ENCODE data around the gene OR7A5. TPM values are rescaled to one million over a fixed set of nuclear protein-coding genes. Genes with fewer than 3 reads are reported as not detected.

OR7A5 gene
- total and polyA plus RNA-seq, 7 donors, result 0.01 TPM; not detected in 4

DNA sequence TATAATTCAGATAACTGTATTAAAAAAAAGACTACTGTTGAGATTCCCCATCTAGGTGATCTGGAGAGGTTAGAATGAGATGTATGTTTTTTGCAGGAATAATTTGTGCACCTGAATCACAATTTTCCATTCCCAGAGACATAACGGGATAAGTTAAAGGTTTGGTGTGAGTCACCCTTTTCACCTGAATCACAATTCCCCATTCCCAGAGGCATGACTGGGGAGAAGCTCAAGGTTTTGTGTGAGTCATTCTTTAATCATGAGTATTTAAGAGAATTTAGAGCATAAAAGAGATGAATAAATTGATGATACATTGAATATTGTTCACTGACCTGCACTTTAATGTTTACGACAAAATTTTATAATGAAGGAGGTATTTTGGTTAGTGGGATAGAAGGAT is 9.0 kb downstream of the OR7A5 start:
- 92 to 100% (median 97%) methylated on average over 2 of the region's 2 CpGs for WGBS, 3 donors
- ATAC-seq, result no peak

DNA sequence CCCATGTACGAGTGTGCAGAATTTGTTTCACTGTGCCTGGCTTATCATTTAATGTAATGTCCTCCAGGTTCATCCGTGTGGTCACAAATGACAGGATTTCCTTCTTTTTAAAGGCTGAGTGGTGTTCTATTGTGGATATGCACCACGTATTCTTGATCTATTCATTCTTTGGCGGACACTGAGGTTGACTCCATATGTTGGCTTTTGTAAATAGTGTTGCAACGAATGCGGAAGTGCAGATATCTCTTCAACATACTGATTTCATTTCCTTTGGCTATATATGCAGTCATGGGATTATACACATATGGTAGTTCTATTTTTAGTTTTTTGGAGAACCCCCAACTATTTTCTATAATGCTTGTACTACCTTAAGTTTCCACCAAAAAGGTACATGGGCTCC is 13.0 kb downstream of the OR7A5 start:
- ATAC-seq (no peak), DNase-seq (no peak)
- no peak overlapping the region for H3K4me3 ChIP-seq
- H3K4me1 ChIP-seq, result no peaks in the 10 kb centered on the region
- H3K27ac ChIP-seq, result no peak overlapping the region
- no peaks in the 10 kb centered on the region for H3K27me3 ChIP-seq (ENCODE audit: insufficient read depth in 3 of 3, low read length in 2 of 3)
- intact Hi-C loops (cut with DNase I), result no loop called here
- H3K36me3 ChIP-seq (ENCODE audit: insufficient read depth in 1 of 2, low read depth in 1 of 2), result no peaks in the 10 kb centered on the region
- TF ChIP-seq, protein P1, sequence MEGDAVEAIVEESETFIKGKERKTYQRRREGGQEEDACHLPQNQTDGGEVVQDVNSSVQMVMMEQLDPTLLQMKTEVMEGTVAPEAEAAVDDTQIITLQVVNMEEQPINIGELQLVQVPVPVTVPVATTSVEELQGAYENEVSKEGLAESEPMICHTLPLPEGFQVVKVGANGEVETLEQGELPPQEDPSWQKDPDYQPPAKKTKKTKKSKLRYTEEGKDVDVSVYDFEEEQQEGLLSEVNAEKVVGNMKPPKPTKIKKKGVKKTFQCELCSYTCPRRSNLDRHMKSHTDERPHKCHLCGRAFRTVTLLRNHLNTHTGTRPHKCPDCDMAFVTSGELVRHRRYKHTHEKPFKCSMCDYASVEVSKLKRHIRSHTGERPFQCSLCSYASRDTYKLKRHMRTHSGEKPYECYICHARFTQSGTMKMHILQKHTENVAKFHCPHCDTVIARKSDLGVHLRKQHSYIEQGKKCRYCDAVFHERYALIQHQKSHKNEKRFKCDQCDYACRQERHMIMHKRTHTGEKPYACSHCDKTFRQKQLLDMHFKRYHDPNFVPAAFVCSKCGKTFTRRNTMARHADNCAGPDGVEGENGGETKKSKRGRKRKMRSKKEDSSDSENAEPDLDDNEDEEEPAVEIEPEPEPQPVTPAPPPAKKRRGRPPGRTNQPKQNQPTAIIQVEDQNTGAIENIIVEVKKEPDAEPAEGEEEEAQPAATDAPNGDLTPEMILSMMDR (IDR thresholded peaks at IDR 0.05), result no peak
- peaks cover 3% of the 10 kb centered on the region for H3K9me3 ChIP-seq
- WGBS, 3 donors, result 47 to 55% (median 51%) methylated on average over 6 of the region's 6 CpGs

More for the DNA sequence above, 9.0 kb downstream of the OR7A5 start:
- no peaks in the 10 kb centered on the region for H3K9me3 ChIP-seq
- H3K27ac ChIP-seq, result no peak overlapping the region
- H3K4me1 ChIP-seq, result no peaks in the 10 kb centered on the region
- no peak for DNase-seq
- no peaks in the 10 kb centered on the region for H3K36me3 ChIP-seq (ENCODE audit: insufficient read depth in 1 of 2, low read depth in 1 of 2)
- intact Hi-C loops (cut with DNase I), result no loop called here
- H3K27me3 ChIP-seq (ENCODE audit: insufficient read depth in 3 of 3, low read length in 2 of 3), result no peaks in the 10 kb centered on the region
- TF ChIP-seq, protein P1 (IDR thresholded peaks at IDR 0.05), result no peak
- H3K4me3 ChIP-seq, result no peak overlapping the region

DNA sequence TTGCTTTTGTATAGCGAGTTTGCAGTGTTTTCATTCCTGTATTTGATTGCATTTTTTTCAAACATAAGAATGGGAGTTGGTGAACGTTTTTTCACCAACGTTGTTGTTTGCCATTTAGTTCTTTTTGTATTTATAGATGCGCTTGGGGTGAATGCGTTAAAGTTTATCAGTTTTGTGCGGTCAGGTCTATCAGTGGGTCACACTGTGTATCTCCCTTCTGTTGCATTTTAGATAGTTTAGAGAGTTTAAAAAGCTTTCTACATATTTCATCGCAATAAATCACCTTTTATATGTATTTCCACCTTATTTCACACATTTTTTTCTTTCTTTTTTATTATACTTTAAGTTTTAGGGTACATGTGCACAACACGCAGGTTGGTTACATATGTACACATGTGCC is 16.4 kb downstream of the OR7A5 start:
- no peak for DNase-seq
- intact Hi-C loops (cut with DNase I), result no loop called here
- no peaks in the 10 kb centered on the region for H3K4me1 ChIP-seq
- H3K4me3 ChIP-seq, result no peak overlapping the region
- peaks cover 3% of the 10 kb centered on the region for H3K9me3 ChIP-seq
- H3K27me3 ChIP-seq (ENCODE audit: insufficient read depth in 3 of 3, low read length in 2 of 3), result no peaks in the 10 kb centered on the region
- TF ChIP-seq, protein P1 (IDR thresholded peaks at IDR 0.05), result no peak
- no peaks in the 10 kb centered on the region for H3K36me3 ChIP-seq (ENCODE audit: insufficient read depth in 1 of 2, low read depth in 1 of 2)
- ATAC-seq, result no peak
- WGBS, 3 donors, result 75 to 82% (median 81%) methylated on average over 8 of the region's 8 CpGs
- H3K27ac ChIP-seq, result no peak overlapping the region

DNA sequence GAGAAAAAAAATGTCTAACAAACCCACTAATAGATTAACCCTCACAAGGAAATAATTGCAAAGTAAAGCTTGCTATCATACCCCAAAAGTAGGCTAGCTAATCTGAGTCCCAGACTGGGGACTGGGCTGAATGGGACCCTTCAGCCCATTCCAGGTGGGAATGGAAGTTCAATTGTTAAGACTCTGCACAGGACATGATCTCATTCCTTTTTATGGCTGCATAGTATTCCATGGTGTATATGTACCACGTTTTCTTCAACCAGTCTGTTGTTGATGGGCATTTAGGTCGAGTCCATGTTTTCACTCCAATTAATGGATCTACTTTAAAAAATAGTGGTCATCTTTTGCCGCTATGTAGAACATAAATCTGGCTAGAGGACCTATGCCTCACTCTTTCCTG is 17.9 kb downstream of the OR7A5 start:
- no peak overlapping the region for H3K4me3 ChIP-seq
- H3K4me1 ChIP-seq, result no peaks in the 10 kb centered on the region
- ATAC-seq, result no peak
- intact Hi-C loops (cut with DNase I), result no loop called here
- no peaks in the 10 kb centered on the region for H3K27me3 ChIP-seq (ENCODE audit: insufficient read depth in 3 of 3, low read length in 2 of 3)
- WGBS, 3 donors, result 58 to 65% (median 64%) methylated on average over 3 of the region's 3 CpGs
- no peaks in the 10 kb centered on the region for H3K36me3 ChIP-seq (ENCODE audit: insufficient read depth in 1 of 2, low read depth in 1 of 2)
- no peak overlapping the region for H3K27ac ChIP-seq
- peaks cover 3% of the 10 kb centered on the region for H3K9me3 ChIP-seq
- DNase-seq, result no peak
- TF ChIP-seq, protein P1 (IDR thresholded peaks at IDR 0.05), result no peak

DNA sequence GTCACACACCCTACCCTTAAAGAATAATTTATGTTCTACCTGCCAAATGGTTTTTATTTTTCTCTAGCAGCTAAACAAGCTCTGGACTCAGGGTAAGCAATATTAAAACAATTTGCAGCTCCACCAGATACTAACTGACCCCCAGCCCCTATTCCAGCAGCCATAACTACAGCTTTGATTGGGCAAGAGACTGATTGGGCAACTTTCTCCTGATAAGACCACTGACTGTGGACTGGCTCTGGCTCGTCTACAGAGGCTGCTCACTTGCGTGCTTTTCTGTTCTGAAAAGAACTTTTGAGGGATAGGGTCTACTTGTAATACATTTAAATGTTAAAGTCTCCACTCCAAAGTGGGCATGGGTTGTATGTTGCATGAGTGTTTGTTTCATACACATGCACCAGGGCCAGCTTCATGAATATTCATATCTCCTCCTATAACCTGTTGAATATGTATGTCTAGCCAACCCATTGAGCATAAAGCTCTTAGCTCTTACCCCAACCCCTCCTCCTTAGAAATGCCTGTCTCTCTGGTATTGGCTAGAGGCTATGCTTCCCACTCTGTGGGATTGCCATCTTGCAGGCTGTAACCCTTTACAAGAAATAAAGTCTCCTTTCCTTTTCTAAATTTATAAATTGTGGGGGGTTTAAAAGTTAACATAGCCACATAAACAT is 19.9 kb downstream of the OR7A5 start:
- Histone ChIP-seq H3K27me3 (ENCODE audit: insufficient read depth in 3 of 3, low read length in 2 of 3) (no peaks in the 10 kb centered on the region), H3K9me3 (peaks cover 3% of the 10 kb centered on the region), H3K27ac (no peak overlapping the region), H3K4me1 (no peaks in the 10 kb centered on the region), H3K4me3 (no peak overlapping the region), H3K36me3 (ENCODE audit: insufficient read depth in 1 of 2, low read depth in 1 of 2) (no peaks in the 10 kb centered on the region)
- TF ChIP-seq, protein P1 (IDR thresholded peaks at IDR 0.05), result no peak
- intact Hi-C loops (cut with DNase I), result no loop called here
- ATAC-seq (no peak), DNase-seq (no peak)
- 69 to 76% (median 71%) methylated on average over 2 of the region's 2 CpGs for WGBS, 3 donors
